ENCODE measurements around the gene NEK9. TPM values are rescaled to one million over a fixed set of nuclear protein-coding genes. Genes with fewer than 3 reads are reported as not detected.

NEK9 gene
- total and polyA plus RNA-seq, 4 donors: 23.1 to 76.3 (median 53.3) TPM

DNA sequence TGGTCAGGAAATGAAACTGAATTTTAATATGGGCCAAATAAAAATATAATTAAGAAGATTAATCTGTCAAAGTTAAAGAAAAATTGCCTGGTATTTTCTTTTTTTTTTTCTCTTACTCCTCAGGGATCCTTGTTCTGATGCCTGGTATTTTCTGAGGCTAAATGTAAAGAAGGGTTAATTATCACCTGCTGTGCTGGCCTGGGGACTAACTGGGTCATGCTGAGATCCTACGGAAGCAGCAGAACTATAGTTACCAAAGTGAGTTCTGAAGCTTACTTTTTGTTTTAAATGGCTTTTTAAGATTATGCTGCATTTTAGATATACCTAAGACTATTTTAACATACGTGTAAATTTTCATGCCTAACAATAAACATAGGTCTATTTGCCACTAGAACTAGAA lies 34.1 kb downstream of the NEK9 start:
- 87 to 96% methylated on average over 2 of the region's 2 CpGs for WGBS, 2 donors
- Histone ChIP-seq H3K36me3 (ENCODE audit: control insufficient read depth in 4 of 4, insufficient read depth in 4 of 4, low read length in 4 of 4) (peaks cover 26 to 40% (median 32%) of the 10 kb centered on the region in 4 donors), H3K9ac (ENCODE audit: insufficient read depth in 1 of 2, low read length in 2 of 2) (no peak overlapping the region), H3K9me3 (ENCODE audit: control insufficient read depth in 4 of 4, insufficient read depth in 3 of 4, low read length in 3 of 4) (no peaks in the 10 kb centered on the region), H3K4me1 (ENCODE audit: control insufficient read depth in 5 of 5, insufficient read depth in 5 of 5, low read length in 5 of 5) (peaks cover 0 to 4% (median 0%) of the 10 kb centered on the region in 5 donors), H3K4me3 (no peak overlapping the region), H3K27me3 (ENCODE audit: control insufficient read depth in 3 of 3, insufficient read depth in 3 of 3, low read length in 2 of 3) (no peaks in the 10 kb centered on the region), H3K27ac (ENCODE audit: low read depth in 1 of 2, low read length in 1 of 2) (no peak overlapping the region)
- TF ChIP-seq CTCF (IDR thresholded peaks at IDR 0.05; ENCODE audit: control extremely low read depth, extremely low read depth): no peak
- DNase-seq (no peak), ATAC-seq (ENCODE audit: insufficient read depth, low FRiP score) (no peak)

GRCh38 chr14:75091251-75091650 lies 35.6 kb downstream of the NEK9 start:
- H3K9me3 ChIP-seq (ENCODE audit: control insufficient read depth in 4 of 4, insufficient read depth in 3 of 4, low read length in 3 of 4): no peaks in the 10 kb centered on the region
- no peak for DNase-seq
- peaks cover 0 to 4% (median 0%) of the 10 kb centered on the region in 5 donors for H3K4me1 ChIP-seq (ENCODE audit: control insufficient read depth in 5 of 5, insufficient read depth in 5 of 5, low read length in 5 of 5)
- H3K4me3 ChIP-seq: no peak overlapping the region
- H3K27me3 ChIP-seq (ENCODE audit: control insufficient read depth in 3 of 3, insufficient read depth in 3 of 3, low read length in 2 of 3): no peaks in the 10 kb centered on the region
- 89 to 96% methylated on average over 8 of the region's 8 CpGs for WGBS, 2 donors
- TF ChIP-seq CTCF (IDR thresholded peaks at IDR 0.05; ENCODE audit: control extremely low read depth, extremely low read depth): no peak
- peaks cover 32 to 50% (median 37%) of the 10 kb centered on the region in 4 donors for H3K36me3 ChIP-seq (ENCODE audit: control insufficient read depth in 4 of 4, insufficient read depth in 4 of 4, low read length in 4 of 4)
- ATAC-seq (ENCODE audit: insufficient read depth, low FRiP score): no peak
- H3K27ac ChIP-seq (ENCODE audit: low read depth in 1 of 2, low read length in 1 of 2): no peak overlapping the region
- H3K9ac ChIP-seq (ENCODE audit: insufficient read depth in 1 of 2, low read length in 2 of 2): no peak overlapping the region

DNA sequence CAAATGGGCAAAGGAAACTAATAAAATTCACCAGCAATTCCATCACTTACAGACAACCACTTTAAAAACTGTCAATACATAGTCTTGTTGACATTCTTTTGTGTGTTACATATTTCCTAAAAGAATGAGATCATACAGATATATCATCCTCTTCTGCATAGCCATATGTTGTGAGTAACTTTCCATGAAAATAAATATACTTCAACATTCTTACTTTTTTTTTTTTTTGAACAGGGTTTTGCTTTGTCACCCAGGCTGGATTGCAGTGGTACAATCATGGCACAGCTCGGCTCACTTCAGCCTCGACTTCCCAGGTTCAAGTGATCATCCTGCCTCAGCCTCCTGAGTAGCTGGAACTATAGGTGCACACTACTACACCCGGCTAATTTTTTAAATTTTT lies 36.5 kb downstream of the NEK9 start:
- H3K9ac ChIP-seq (ENCODE audit: insufficient read depth in 1 of 2, low read length in 2 of 2): no peak overlapping the region
- no peak overlapping the region for H3K27ac ChIP-seq (ENCODE audit: low read depth in 1 of 2, low read length in 1 of 2)
- peaks cover 31 to 50% (median 38%) of the 10 kb centered on the region in 4 donors for H3K36me3 ChIP-seq (ENCODE audit: control insufficient read depth in 4 of 4, insufficient read depth in 4 of 4, low read length in 4 of 4)
- no peaks in the 10 kb centered on the region for H3K9me3 ChIP-seq (ENCODE audit: control insufficient read depth in 4 of 4, insufficient read depth in 3 of 4, low read length in 3 of 4)
- DNase-seq (no peak), ATAC-seq (ENCODE audit: insufficient read depth, low FRiP score) (no peak)
- H3K4me3 ChIP-seq: no peak overlapping the region
- H3K27me3 ChIP-seq (ENCODE audit: control insufficient read depth in 3 of 3, insufficient read depth in 3 of 3, low read length in 2 of 3): no peaks in the 10 kb centered on the region
- TF ChIP-seq CTCF (IDR thresholded peaks at IDR 0.05; ENCODE audit: control extremely low read depth, extremely low read depth): no peak
- H3K4me1 ChIP-seq (ENCODE audit: control insufficient read depth in 5 of 5, insufficient read depth in 5 of 5, low read length in 5 of 5): peaks cover 0 to 4% (median 0%) of the 10 kb centered on the region in 5 donors
- 93 to 96% methylated on average over 3 of the region's 3 CpGs for WGBS, 2 donors

Measured in lung (tissue), 12 donors.